Aorta (tissue), 5 donors: ENCODE results near the gene NEU4. TPM values are rescaled to one million over a fixed set of nuclear protein-coding genes. Genes with fewer than 3 reads are reported as not detected.
"Not testable (repeated sequence)": the region's sequence is repeated elsewhere in the genome, so short reads cannot be mapped to it uniquely, and the experiment has no call there.

Experiments used
- ATAC-seq: fragments of 200-7000 bp; cut with Tn5 transposase; one replicate; pipeline ENCODE4 v1.9.1; 2022; ENCODE audit warnings: moderate library complexity; ENCODE audit not compliant: low FRiP score
- DNase-seq, 2 donors: peaks; one replicate each; pipeline ENCODE4 v3.0.0-alpha.2; 2020
- H3K27ac ChIP-seq, 2 donors: one replicate each; pipeline ENCODE4 v1.5.1; 2013; ENCODE audit warnings: low read length in 2 of 2, mild to moderate bottlenecking in 2 of 2, moderate library complexity in 2 of 2, control low read depth in 1 of 2, inconsistent platforms in 1 of 2, low read depth in 1 of 2
- H3K27me3 ChIP-seq, 2 donors: one replicate each; pipeline ENCODE4 v1.6.1; 2013; ENCODE audit warnings: control low read depth in 1 of 2, low read length in 1 of 2, mild to moderate bottlenecking in 1 of 2, moderate library complexity in 1 of 2; ENCODE audit not compliant: insufficient read depth in 2 of 2, control insufficient read depth in 1 of 2
- H3K36me3 ChIP-seq, 2 donors: one replicate each; pipeline ENCODE4 v1.6.1; 2013; ENCODE audit warnings: control low read depth in 1 of 2, low read length in 1 of 2, mild to moderate bottlenecking in 1 of 2; ENCODE audit not compliant: insufficient read depth in 2 of 2, control insufficient read depth in 1 of 2
- H3K4me1 ChIP-seq, 2 donors: one replicate each; pipeline ENCODE4 v1.6.1; 2013; ENCODE audit warnings: low read length in 2 of 2, control low read depth in 1 of 2, mild to moderate bottlenecking in 1 of 2, moderate library complexity in 1 of 2; ENCODE audit not compliant: insufficient read depth in 2 of 2, control insufficient read depth in 1 of 2
- H3K4me3 ChIP-seq, 2 donors: one replicate each; pipeline ENCODE4 v1.5.1; 2013; ENCODE audit warnings: low read length in 2 of 2, control low read depth in 1 of 2, mild to moderate bottlenecking in 1 of 2
- H3K9me3 ChIP-seq: one replicate; pipeline ENCODE4 v1.6.1; 2013; ENCODE audit warnings: mild to moderate bottlenecking, low read length; ENCODE audit not compliant: control insufficient read depth
- whole genome bisulfite sequencing, 2 donors: extraction: QIAGEN DNeasy Blood & Tissue Kit; methylation state at CpG; one replicate each; pipeline ENCODE4 v1.1.7; 2013; 5-methylcytosine and 5-hydroxymethylcytosine counted together
- intact Hi-C, 2 donors: fragments of 100-400 bp; cut with DNase I; formaldehyde crosslinking; loops; one replicate each; pipeline versions ENCODE4 v1.14.2 to v1.15.0; 2022
- polyA plus RNA-seq, 2 donors: library from polyadenylated mRNA; stranded (reverse); fragments of 200-250 nt; gene quantifications; one replicate each; pipeline ENCODE4 v1.2.3, GENCODE V29; 2013
- total RNA-seq, 2 donors: library from RNA; stranded (reverse); fragmentation: NEBNext Ultra II Directional; extraction: Animal tissue kit (Norgen Biotek cat#: 25700); gene quantifications; one replicate each; pipeline ENCODE4 v1.2.1, GENCODE V29; 2021
- donor health status: healthy with polysubstance abuse.
- donor health status: Bipolar disorder and iron deficiency.
- donor health status: DM: no; HTN: no; CAD: no.
- donor health status: DM: no; HTN: no; CAD: no.
- donor health status: DM: yes; HTN: yes; CAD: no.

Gene NEU4
- total and polyA plus RNA-seq, 4 donors = 0.26 to 6.4 TPM; not detected in 2

GRCh38 chr2:241833756-241834526 is 24.9 kb downstream of the NEU4 start:
- DNase-seq, intact Hi-C loops: not testable (repeated sequence)

DNA sequence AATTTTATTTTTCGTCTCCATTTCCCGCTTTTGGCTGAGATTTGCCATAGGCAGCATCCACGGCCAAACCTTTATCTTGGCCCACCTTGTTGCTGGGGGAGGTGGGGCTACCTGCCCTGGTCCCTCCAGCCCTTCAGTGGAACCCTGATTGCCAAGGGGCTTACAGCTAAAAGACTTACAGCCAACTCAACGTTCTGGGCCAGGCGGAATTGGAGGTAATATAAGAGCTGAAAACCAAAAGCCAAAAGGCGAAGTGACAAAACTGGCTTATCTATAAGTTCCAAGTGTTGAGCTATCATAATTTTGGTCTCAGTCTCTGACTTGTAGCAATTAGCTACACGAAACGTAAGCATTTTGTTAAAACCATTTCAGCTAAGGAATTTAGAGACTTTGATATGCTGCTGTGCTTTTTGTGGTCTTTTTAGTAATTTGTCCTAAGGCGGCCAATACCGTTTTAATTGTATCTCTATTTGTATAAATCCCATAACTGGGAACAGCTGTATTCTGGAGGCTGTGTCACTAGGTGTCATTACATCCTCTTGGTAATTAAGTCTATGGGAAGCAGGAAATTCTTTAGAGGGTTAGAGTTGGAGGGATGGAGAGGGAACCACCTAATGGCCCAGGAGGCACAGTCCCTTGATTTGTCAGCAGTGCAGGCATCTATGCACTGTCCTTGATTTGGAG is 25.7 kb downstream of the NEU4 start:
- intact Hi-C loops = no loop called here
- H3K27ac ChIP-seq = no peak overlapping the region
- no peaks in the 10 kb centered on the region for H3K36me3 ChIP-seq
- H3K4me1 ChIP-seq = no peaks in the 10 kb centered on the region
- no peaks in the 10 kb centered on the region for H3K9me3 ChIP-seq
- H3K27me3 ChIP-seq = no peaks in the 10 kb centered on the region
- 91 to 95% methylated on average over 10 of the region's 10 CpGs for WGBS, 2 donors
- ATAC-seq (no peak), DNase-seq (no peak)
- H3K4me3 ChIP-seq = no peak overlapping the region

More at GRCh38 chr2:241833756-241834526, 24.9 kb downstream of the NEU4 start:
- not testable (repeated sequence) for H3K4me1 ChIP-seq, ATAC-seq, H3K9me3 ChIP-seq, H3K4me3 ChIP-seq, H3K27me3 ChIP-seq, H3K27ac ChIP-seq, H3K36me3 ChIP-seq
- WGBS, 2 donors = 78 to 80% methylated on average over 26 to 28 of the region's 28 CpGs

GRCh38 chr2:241835611-241836010 is 26.6 kb downstream of the NEU4 start:
- Histone ChIP-seq H3K4me1 (no peaks in the 10 kb centered on the region), H3K4me3 (no peak overlapping the region), H3K9me3 (no peaks in the 10 kb centered on the region), H3K27ac (no peak overlapping the region), H3K36me3 (no peaks in the 10 kb centered on the region), H3K27me3 (no peaks in the 10 kb centered on the region)
- DNase-seq (no peak), ATAC-seq (no peak)
- 83 to 84% methylated on average over 4 of the region's 4 CpGs for WGBS, 2 donors
- intact Hi-C loops = no loop called here

DNA sequence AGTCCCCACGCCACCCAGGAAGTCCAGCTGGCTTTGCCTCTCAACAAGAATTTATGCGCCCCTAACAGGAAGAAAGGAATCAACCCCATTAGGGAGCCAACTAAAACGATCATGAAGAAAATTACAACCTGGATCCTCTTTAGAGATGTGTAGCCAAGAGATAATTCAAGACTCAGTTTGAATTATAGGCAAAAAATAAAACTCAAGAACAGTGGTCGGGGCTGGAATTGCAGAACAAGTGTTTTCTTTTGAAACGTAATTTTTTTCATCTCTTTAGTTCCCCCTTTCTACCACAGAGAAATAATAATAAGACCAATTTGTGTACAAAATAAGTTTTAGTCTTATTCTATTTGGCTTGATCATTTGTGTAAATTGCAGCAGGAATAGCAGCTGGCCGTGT is 27.3 kb downstream of the NEU4 start:
- H3K4me1 ChIP-seq = no peaks in the 10 kb centered on the region
- WGBS, 2 donors = 43 to 50% methylated on average over 6 of the region's 6 CpGs
- intact Hi-C loops = no loop called here
- H3K4me3 ChIP-seq = no peak overlapping the region
- ATAC-seq (no peak), DNase-seq (no peak)
- H3K27me3 ChIP-seq = no peaks in the 10 kb centered on the region
- no peak overlapping the region for H3K27ac ChIP-seq
- no peaks in the 10 kb centered on the region for H3K9me3 ChIP-seq
- H3K36me3 ChIP-seq = no peaks in the 10 kb centered on the region

DNA sequence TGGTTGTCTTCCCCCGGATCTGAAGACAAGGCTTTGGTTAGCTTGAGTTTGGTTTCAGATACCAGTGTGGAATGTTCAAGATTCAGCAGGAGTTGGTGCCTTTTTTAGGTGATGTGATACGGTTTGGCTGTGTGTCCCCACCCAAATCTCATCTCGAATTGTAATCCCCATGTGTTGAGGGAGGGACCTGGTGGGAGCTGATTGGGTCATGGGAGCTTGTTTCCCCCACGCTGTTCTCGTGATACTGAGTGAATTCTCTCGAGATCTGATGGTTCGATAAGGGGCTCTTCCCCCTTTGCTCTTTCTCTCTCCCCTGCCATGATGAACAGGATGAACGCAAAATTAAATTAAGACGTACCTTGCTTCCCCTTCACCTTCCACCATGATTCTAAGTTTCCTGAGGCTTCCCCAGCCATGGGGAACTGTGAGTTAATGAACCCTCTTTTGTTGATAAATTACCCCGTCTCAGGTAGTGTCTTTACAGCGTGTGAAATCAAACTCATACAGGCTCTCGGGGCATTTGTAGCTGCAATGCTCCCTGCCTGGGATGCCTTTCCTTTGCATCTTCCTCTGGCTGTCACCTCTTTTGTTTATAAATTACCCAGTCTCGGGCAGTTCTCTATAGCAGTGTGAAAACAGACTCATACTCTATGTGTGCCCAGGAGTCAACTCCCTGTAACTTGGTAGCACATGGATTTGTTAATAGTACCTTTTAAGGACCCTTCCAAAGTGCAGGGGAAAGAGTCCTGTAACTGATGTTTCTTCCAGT is 28.4 kb downstream of the NEU4 start:
- no peak overlapping the region for H3K4me3 ChIP-seq
- H3K36me3 ChIP-seq = no peaks in the 10 kb centered on the region
- H3K27ac ChIP-seq = no peak overlapping the region
- H3K4me1 ChIP-seq = no peaks in the 10 kb centered on the region
- H3K27me3 ChIP-seq = no peaks in the 10 kb centered on the region
- no peak for DNase-seq
- ATAC-seq = no peak
- intact Hi-C loops = no loop called here
- no peaks in the 10 kb centered on the region for H3K9me3 ChIP-seq
- 79 to 80% methylated on average over 13 of the region's 13 CpGs for WGBS, 2 donors

- H3K4me3 ChIP-seq = no peak overlapping the region
- ATAC-seq = no peak
- no peak overlapping the region for H3K27ac ChIP-seq
- intact Hi-C loops = no loop called here
- DNase-seq = peak in 1 of 2 donors; percentile 73
- H3K4me1 ChIP-seq = no peaks in the 10 kb centered on the region
- H3K9me3 ChIP-seq = no peaks in the 10 kb centered on the region
- 69 to 73% methylated on average over 28 of the region's 28 CpGs for WGBS, 2 donors
- H3K27me3 ChIP-seq = no peaks in the 10 kb centered on the region
- H3K36me3 ChIP-seq = no peaks in the 10 kb centered on the region
Observed at GRCh38 chr2:241841181-241842066, 32.4 kb downstream of the NEU4 start.

DNA sequence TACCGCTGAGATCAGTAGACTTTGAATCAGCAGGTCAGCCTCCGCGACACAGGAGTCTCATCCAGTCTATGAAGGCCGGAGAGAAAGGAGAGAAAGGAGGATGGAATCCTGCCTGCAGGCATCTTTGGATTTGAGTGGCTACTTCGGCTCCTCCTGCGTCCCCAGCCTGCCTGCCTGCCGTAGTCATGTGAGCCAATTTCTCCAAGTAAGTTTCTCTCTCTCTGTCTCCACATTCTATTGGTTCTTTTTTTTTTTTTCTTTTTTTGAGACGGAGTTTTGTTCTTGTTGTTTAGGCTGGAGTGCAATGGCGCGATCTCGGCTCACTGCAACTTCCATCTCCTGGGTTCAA is 33.0 kb downstream of the NEU4 start:
- Histone ChIP-seq H3K4me3 (no peak overlapping the region), H3K36me3 (no peaks in the 10 kb centered on the region), H3K4me1 (no peaks in the 10 kb centered on the region), H3K9me3 (no peaks in the 10 kb centered on the region), H3K27me3 (no peaks in the 10 kb centered on the region), H3K27ac (no peak overlapping the region)
- WGBS, 2 donors = 83 to 86% methylated on average over 11 of the region's 11 CpGs
- intact Hi-C loops = no loop called here
- peak in 1 of 2 donors; percentile 62 for DNase-seq
- ATAC-seq = no peak

GRCh38 chr2:241842620-241843211 is 33.7 kb downstream of the NEU4 start:
- 89 to 95% methylated on average over 29 of the region's 29 CpGs for WGBS, 2 donors
- intact Hi-C loops = no loop called here
- ATAC-seq (peak; percentile 61), DNase-seq (peak; percentile 75 to 85)
- Histone ChIP-seq H3K4me3 (no peak overlapping the region), H3K4me1 (no peaks in the 10 kb centered on the region), H3K9me3 (no peaks in the 10 kb centered on the region), H3K27me3 (no peaks in the 10 kb centered on the region), H3K36me3 (no peaks in the 10 kb centered on the region), H3K27ac (no peak overlapping the region)
